Activated T-cell treated with anti-CD3 and anti-CD28 coated beads for 1 hour (primary cell): ENCODE data around the gene ITSN2.
"Not testable (repeated sequence)": the region's sequence is repeated elsewhere in the genome, so short reads cannot be mapped to it uniquely, and the experiment has no call there.

ENCODE experiments used
- DNase-seq: peaks from one replicate; pipeline ENCODE4 v3.0.0-alpha.2; 2020; ENCODE audit warnings: low read depth

ITSN2 gene

GRCh38 chr2:24363301-24363700, 3.0 kb upstream of the ITSN2 start:
- DNase-seq: no peak

- no peak for DNase-seq
Measured at GRCh38 chr2:24362253-24362652, 1.9 kb upstream of the ITSN2 start.

GRCh38 chr2:24360963-24361330, 611 bp upstream of the ITSN2 start:
- no peak for DNase-seq

- peak; percentile 27 for DNase-seq
Measured at GRCh38 chr2:24359129-24360049, 947 bp downstream of the ITSN2 start.

- not testable (repeated sequence) for DNase-seq
Measured at GRCh38 chr2:24357767-24358166, 2.6 kb downstream of the ITSN2 start.

- not testable (repeated sequence) for DNase-seq
Measured at GRCh38 chr2:24357115-24357514, 3.2 kb downstream of the ITSN2 start.

- no peak for DNase-seq
Measured at GRCh38 chr2:24354957-24355356, 5.4 kb downstream of the ITSN2 start.

- no peak for DNase-seq
Measured at GRCh38 chr2:24354395-24354794, 5.9 kb downstream of the ITSN2 start.

- DNase-seq: no peak
Measured at GRCh38 chr2:24353973-24354372, 6.4 kb downstream of the ITSN2 start.

GRCh38 chr2:24353364-24353763, 7.0 kb downstream of the ITSN2 start:
- DNase-seq: no peak

GRCh38 chr2:24352664-24353063, 7.7 kb downstream of the ITSN2 start:
- no peak for DNase-seq

- DNase-seq: no peak
Measured at GRCh38 chr2:24351981-24352380, 8.4 kb downstream of the ITSN2 start.

GRCh38 chr2:24351627-24351938, 8.8 kb downstream of the ITSN2 start:
- DNase-seq: no peak

GRCh38 chr2:24350826-24351626, 9.3 kb downstream of the ITSN2 start:
- no peak for DNase-seq

GRCh38 chr2:24349097-24349496, 11.2 kb downstream of the ITSN2 start:
- no peak for DNase-seq

- DNase-seq: no peak
Measured at GRCh38 chr2:24345937-24346336, 14.4 kb downstream of the ITSN2 start.

- no peak for DNase-seq
Measured at GRCh38 chr2:24343225-24343882, 17.0 kb downstream of the ITSN2 start.

GRCh38 chr2:24342110-24342910, 18.0 kb downstream of the ITSN2 start:
- DNase-seq: no peak

- no peak for DNase-seq
Measured at GRCh38 chr2:24339856-24340262, 20.5 kb downstream of the ITSN2 start.

- not testable (repeated sequence) for DNase-seq
Measured at GRCh38 chr2:24339098-24339497, 21.2 kb downstream of the ITSN2 start.

GRCh38 chr2:24337890-24338289, 22.4 kb downstream of the ITSN2 start:
- no peak for DNase-seq

GRCh38 chr2:24336811-24337210, 23.5 kb downstream of the ITSN2 start:
- DNase-seq: no peak
